ENCODE results near the gene SMG5. TPM values are rescaled to one million over a fixed set of nuclear protein-coding genes. Genes with fewer than 3 reads are reported as not detected.

The SMG5 gene
- total RNA-seq, 1 experiment from 2014 or later, result 155 TPM

- no peaks in the 10 kb centered on the region for H3K4me1 Mint-ChIP-seq (ENCODE audit: low read depth, unreplicated experiment)
- H3K27me3 Mint-ChIP-seq (ENCODE audit: insufficient read depth, unreplicated experiment), result no peaks in the 10 kb centered on the region
- no peak overlapping the region for H3K27ac Mint-ChIP-seq (ENCODE audit: unreplicated experiment)
- Histone ChIP-seq H3K4me3 (ENCODE audit: low read depth, low read length) (no peak overlapping the region), H3K9me3 (no peaks in the 10 kb centered on the region), H3K27me3 (replicated peaks; ENCODE audit: control insufficient read depth, insufficient read depth, low read length) (no peaks in the 10 kb centered on the region), H3K4me1 (no peaks in the 10 kb centered on the region), H3K36me3 (ENCODE audit: control insufficient read depth, insufficient read depth, low read length) (peaks cover 12% of the 10 kb centered on the region)
- H3K4me3 Mint-ChIP-seq (ENCODE audit: unreplicated experiment), result no peak overlapping the region
- H3K9me3 Mint-ChIP-seq (ENCODE audit: unreplicated experiment), result no peaks in the 10 kb centered on the region
- DNase-seq, result no peak
- CTCF ChIA-PET, result interaction anchor here (0.6 kb wide), 1 partner anchor 33 kb away, joined by 5 read pairs; no protein-coding TSS in a partner anchor
- TF ChIP-seq CTCF (IDR thresholded peaks at IDR 0.05; ENCODE audit: insufficient read depth in 1 of 2, low read depth in 1 of 2, low read length in 1 of 2, severe bottlenecking in 1 of 2, unreplicated experiment in 1 of 2), result no peak
- POLR2A ChIA-PET, result no interaction called here
- peaks cover 84% of the 10 kb centered on the region for H3K36me3 Mint-ChIP-seq (ENCODE audit: insufficient read depth, unreplicated experiment)
- no TSS peak for BruUV-seq (replicated peaks)
- intact Hi-C loops (cut with micrococcal nuclease; ENCODE audit: unreplicated experiment), result no loop called here
These were observed 24.9 kb downstream of the SMG5 start for GRCh38 chr1:156257711-156258110.

GRCh38 chr1:156253634-156254033, 29.0 kb downstream of the SMG5 start:
- no peaks in the 10 kb centered on the region for H3K9me3 ChIP-seq
- peaks cover 8% of the 10 kb centered on the region for H3K36me3 ChIP-seq (ENCODE audit: control insufficient read depth, insufficient read depth, low read length)
- H3K4me1 Mint-ChIP-seq (ENCODE audit: low read depth, unreplicated experiment), result no peaks in the 10 kb centered on the region
- ChIA-PET POLR2A (no interaction called here), CTCF (interaction anchor here (0.6 kb wide), 1 partner anchor 22 kb away, joined by 11 read pairs; no protein-coding TSS in a partner anchor)
- H3K9me3 Mint-ChIP-seq (ENCODE audit: unreplicated experiment), result no peaks in the 10 kb centered on the region
- no peak for DNase-seq
- H3K27me3 ChIP-seq (replicated peaks; ENCODE audit: control insufficient read depth, insufficient read depth, low read length), result no peaks in the 10 kb centered on the region
- no peak for TF ChIP-seq CTCF (IDR thresholded peaks at IDR 0.05; ENCODE audit: insufficient read depth in 1 of 2, low read depth in 1 of 2, low read length in 1 of 2, severe bottlenecking in 1 of 2, unreplicated experiment in 1 of 2)
- H3K27ac Mint-ChIP-seq (ENCODE audit: unreplicated experiment), result no peak overlapping the region
- BruUV-seq (replicated peaks), result no TSS peak
- H3K36me3 Mint-ChIP-seq (ENCODE audit: insufficient read depth, unreplicated experiment), result peaks cover 84% of the 10 kb centered on the region
- H3K4me1 ChIP-seq, result no peaks in the 10 kb centered on the region
- H3K27me3 Mint-ChIP-seq (ENCODE audit: insufficient read depth, unreplicated experiment), result no peaks in the 10 kb centered on the region
- H3K4me3 Mint-ChIP-seq (ENCODE audit: unreplicated experiment), result no peak overlapping the region
- intact Hi-C loops (cut with micrococcal nuclease; ENCODE audit: unreplicated experiment), result no loop called here
- no peak overlapping the region for H3K4me3 ChIP-seq (ENCODE audit: low read depth, low read length)

- Mint-ChIP-seq H3K27me3 (ENCODE audit: insufficient read depth, unreplicated experiment) (no peaks in the 10 kb centered on the region), H3K4me3 (ENCODE audit: unreplicated experiment) (no peak overlapping the region), H3K4me1 (ENCODE audit: low read depth, unreplicated experiment) (peaks cover 4% of the 10 kb centered on the region), H3K9me3 (ENCODE audit: unreplicated experiment) (no peaks in the 10 kb centered on the region), H3K27ac (ENCODE audit: unreplicated experiment) (no peak overlapping the region), H3K36me3 (ENCODE audit: insufficient read depth, unreplicated experiment) (peaks cover 80% of the 10 kb centered on the region)
- POLR2A ChIA-PET, result no interaction called here
- Histone ChIP-seq H3K4me1 (no peaks in the 10 kb centered on the region), H3K9me3 (no peaks in the 10 kb centered on the region), H3K36me3 (ENCODE audit: control insufficient read depth, insufficient read depth, low read length) (peaks cover 6% of the 10 kb centered on the region), H3K27me3 (replicated peaks; ENCODE audit: control insufficient read depth, insufficient read depth, low read length) (no peaks in the 10 kb centered on the region), H3K4me3 (ENCODE audit: low read depth, low read length) (no peak overlapping the region)
- CTCF ChIA-PET, result no interaction called here
- TF ChIP-seq CTCF (IDR thresholded peaks at IDR 0.05; ENCODE audit: insufficient read depth in 1 of 2, low read depth in 1 of 2, low read length in 1 of 2, severe bottlenecking in 1 of 2, unreplicated experiment in 1 of 2), result no peak
- no TSS peak for BruUV-seq (replicated peaks)
- DNase-seq, result no peak
- intact Hi-C loops (cut with micrococcal nuclease; ENCODE audit: unreplicated experiment), result no loop called here
These were observed 31.1 kb downstream of the SMG5 start for GRCh38 chr1:156251527-156251926.
